ENCODE measurements around the gene SREBF1.

GRCh38 chr17:17845046-17845775 is 8.4 kb upstream of the SREBF1 start:
- no peak for TF ChIP-seq PKNOX1 (IDR thresholded peaks at IDR 0.05)
- TF ChIP-seq SUZ12 (IDR thresholded peaks at IDR 0.05), result no peak
- TF ChIP-seq SP1 (IDR thresholded peaks at IDR 0.05), result no peak
- TF ChIP-seq BHLHE40 (IDR thresholded peaks at IDR 0.05; ENCODE audit: borderline replicate concordance), result no peak
- no peak for TF ChIP-seq ELF4 (IDR thresholded peaks at IDR 0.05)
- TF ChIP-seq ZNF384 (IDR thresholded peaks at IDR 0.05), result no peak
- TF ChIP-seq FOXM1 (IDR thresholded peaks at IDR 0.05; ENCODE audit: borderline replicate concordance), result no peak
- no peak for TF ChIP-seq FOXK2 (IDR thresholded peaks at IDR 0.05)
- no peak for TF ChIP-seq TARDBP (IDR thresholded peaks at IDR 0.05)
- TF ChIP-seq CTBP1 (IDR thresholded peaks at IDR 0.05; ENCODE audit: borderline replicate concordance), result no peak
- TF ChIP-seq NFRKB (IDR thresholded peaks at IDR 0.05), result no peak
- no peak for TF ChIP-seq ARNT (IDR thresholded peaks at IDR 0.05)
- no peak for TF ChIP-seq FOXA1 (IDR thresholded peaks at IDR 0.05)
